Stimulated activated CD8-positive, alpha-beta memory T cell treated with anti-CD3 and anti-CD28 coated beads, Interleukin-15, amount 100 ng/mL, for 4 hours (primary cell): ENCODE results near the gene LDOC1.
A peak's percentile ranks its signal among the peaks of the same experiment; 100 is the strongest.
"Not testable (repeated sequence)": the region's sequence is repeated elsewhere in the genome, so short reads cannot be mapped to it uniquely, and the experiment has no call there.

Experiments used
- DNase-seq, 2 donors: peaks; one replicate each; pipeline ENCODE4 v3.0.0-alpha.2; 2020; ENCODE audit warnings: low read depth in 2 of 2

Gene LDOC1

GRCh38 chrX:141176586-141177451 is at the start of gene LDOC1:
Gene LDOC1, minus strand, starts transcription at chrX:141177129. Its CDS starts 108 bp downstream, at chrX:141177021.
- peak; percentile 23 to 47 for DNase-seq

- DNase-seq = no peak
Measured at GRCh38 chrX:141221611-141222010, 44.7 kb upstream of the LDOC1 start.

GRCh38 chrX:141220342-141221008 is 43.5 kb upstream of the LDOC1 start:
- DNase-seq = no peak

- DNase-seq = no peak
Measured at GRCh38 chrX:141214196-141214595, 37.3 kb upstream of the LDOC1 start.

- DNase-seq = no peak
Measured at GRCh38 chrX:141201962-141202361, 25.0 kb upstream of the LDOC1 start.

- DNase-seq = not testable (repeated sequence)
Measured at GRCh38 chrX:141188573-141188972, 11.6 kb upstream of the LDOC1 start.

GRCh38 chrX:141185366-141185765 is 8.4 kb upstream of the LDOC1 start:
- DNase-seq = no peak

GRCh38 chrX:141183000-141183399 is 6.1 kb upstream of the LDOC1 start:
- DNase-seq = no peak

- no peak for DNase-seq
Measured at GRCh38 chrX:141180851-141181250, 3.9 kb upstream of the LDOC1 start.

GRCh38 chrX:141175786-141176185 is 1.1 kb downstream of the LDOC1 start:
- no peak for DNase-seq

- DNase-seq = no peak
Measured at GRCh38 chrX:141164406-141164805, 12.5 kb downstream of the LDOC1 start.

- no peak for DNase-seq
Measured at GRCh38 chrX:141158084-141158483, 18.8 kb downstream of the LDOC1 start.

GRCh38 chrX:141155231-141155630 is 21.7 kb downstream of the LDOC1 start:
- DNase-seq = not testable (repeated sequence)

GRCh38 chrX:141142946-141143345 is 34.0 kb downstream of the LDOC1 start:
- no peak for DNase-seq

- DNase-seq = no peak
Measured at GRCh38 chrX:141133272-141133671, 43.7 kb downstream of the LDOC1 start.

- DNase-seq = no peak
Measured at GRCh38 chrX:141127146-141127545, 49.8 kb downstream of the LDOC1 start.
